Hepatocyte (in vitro differentiated cells): ENCODE results near the gene S100PBP. TPM values are rescaled to one million over a fixed set of nuclear protein-coding genes. Genes with fewer than 3 reads are reported as not detected.

Experiments used
- DNase-seq: peaks from one replicate; pipeline ENCODE4 v3.0.0-alpha.2; 2016; ENCODE audit warnings: low spot score
- H2AFZ ChIP-seq: fragments of 200-600 bp; sonication (generic); 2 replicates; pipeline ENCODE4 v1.6.0; 2016; ENCODE audit warnings: antibody characterized with exemption, mild to moderate bottlenecking
- H3K27ac ChIP-seq: fragments of 200-600 bp; sonication (generic); 2 replicates; pipeline ENCODE4 v1.5.1; 2016; ENCODE audit warnings: mild to moderate bottlenecking
- H3K27me3 ChIP-seq: fragments of 200-600 bp; sonication (generic); 2 replicates; pipeline ENCODE4 v1.6.1; 2016
- H3K36me3 ChIP-seq: fragments of 200-600 bp; sonication (generic); replicated peaks from 2 replicates; pipeline ENCODE4 v1.5.1; 2016; ENCODE audit warnings: low read depth; ENCODE audit not compliant: insufficient read depth
- H3K4me1 ChIP-seq: fragments of 200-600 bp; sonication (generic); 2 replicates; pipeline ENCODE4 v1.5.1; 2016; ENCODE audit warnings: mild to moderate bottlenecking, moderate library complexity; ENCODE audit not compliant: insufficient read depth
- H3K4me2 ChIP-seq: fragments of 200-600 bp; sonication (generic); 2 replicates; pipeline ENCODE4 v1.6.0; 2016
- H3K4me3 ChIP-seq: fragments of 200-600 bp; sonication (generic); 2 replicates; pipeline ENCODE4 v1.5.1; 2016; ENCODE audit warnings: mild to moderate bottlenecking
- H3K79me2 ChIP-seq: fragments of 200-600 bp; sonication (generic); 2 replicates; pipeline ENCODE4 v1.6.0; 2017; ENCODE audit warnings: mild to moderate bottlenecking
- H3K9me2 ChIP-seq: fragments of 200-600 bp; sonication (generic); replicated peaks from 2 replicates; pipeline ENCODE4 v1.6.0; 2017; ENCODE audit warnings: mild to moderate bottlenecking; ENCODE audit not compliant: insufficient read depth
- H3K9me3 ChIP-seq: fragments of 200-600 bp; sonication (generic); 2 replicates; pipeline ENCODE4 v1.5.1; 2016; ENCODE audit warnings: low read depth, mild to moderate bottlenecking
- H4K20me1 ChIP-seq: fragments of 200-600 bp; sonication (generic); 2 replicates; pipeline ENCODE4 v1.6.0; 2016; ENCODE audit warnings: mild to moderate bottlenecking; ENCODE audit not compliant: insufficient read depth, poor library complexity, severe bottlenecking
- CTCF ChIP-seq: fragments of 200-600 bp; sonication (generic); IDR thresholded peaks from 2 replicates; pipeline ENCODE4 v1.5.1; 2016; ENCODE audit warnings: antibody characterized with exemption, mild to moderate bottlenecking; ENCODE audit not compliant: poor library complexity
- EZH2 ChIP-seq: fragments of 200-600 bp; sonication (generic); IDR thresholded peaks from 2 replicates; pipeline ENCODE4 v1.6.1; 2016; ENCODE audit warnings: antibody characterized with exemption, mild to moderate bottlenecking, borderline replicate concordance
- EZH2phosphoT487 ChIP-seq: fragments of 200-600 bp; sonication (generic); IDR thresholded peaks from one replicate; pipeline ENCODE4 v1.6.1; 2018; ENCODE audit warnings: antibody characterized with exemption, mild to moderate bottlenecking, low read depth, moderate library complexity; ENCODE audit not compliant: unreplicated experiment, severe bottlenecking
- WGBS: methylation state at CpG from one replicate; pipeline ENCODE4 v1.1.6; 2016; ENCODE audit warnings: low lambda C conversion rate; ENCODE audit errors: missing lambda C conversion rate; 5-methylcytosine and 5-hydroxymethylcytosine counted together
- polyA plus RNA-seq: library from polyadenylated mRNA; unstranded; fragments of >200 nt; fragmentation: Nextera tagmentation; extraction: Ambion mirVana; gene quantifications from 2 replicates; pipeline ENCODE4 v1.2.1, GENCODE V29; 2016
- total RNA-seq: library from RNA; depleted of rRNA; stranded (reverse); fragments of >200 nt; gene quantifications from 2 replicates; pipeline ENCODE4 v1.2.3, GENCODE V29; 2014

The S100PBP gene
- total and polyA plus RNA-seq, 2 experiments from 2014 or later: 10.7 to 41.5 TPM

GRCh38 chr1:32877211-32878110 lies 60.0 kb downstream of the S100PBP start:
- H2AFZ ChIP-seq: no peak overlapping the region
- no peaks in the 10 kb centered on the region for H3K9me2 ChIP-seq
- DNase-seq: no peak
- no peaks in the 10 kb centered on the region for H3K79me2 ChIP-seq
- H3K27me3 ChIP-seq: peaks cover 8% of the 10 kb centered on the region
- no peaks in the 10 kb centered on the region for H4K20me1 ChIP-seq
- 81% methylated on average over 13 of the region's 13 CpGs for WGBS
- H3K36me3 ChIP-seq: no peaks in the 10 kb centered on the region
- H3K4me2 ChIP-seq: no peak overlapping the region
- no peak overlapping the region for H3K4me3 ChIP-seq
- TF ChIP-seq EZH2 (no peak), CTCF (no peak), EZH2phosphoT487 (no peak)
- no peak overlapping the region for H3K27ac ChIP-seq
- no peaks in the 10 kb centered on the region for H3K4me1 ChIP-seq
- H3K9me3 ChIP-seq: no peaks in the 10 kb centered on the region

GRCh38 chr1:32878183-32878582 lies 60.7 kb downstream of the S100PBP start:
- Histone ChIP-seq H3K79me2 (no peaks in the 10 kb centered on the region), H2AFZ (no peak overlapping the region), H3K27ac (no peak overlapping the region), H3K27me3 (peaks cover 8% of the 10 kb centered on the region), H3K36me3 (no peaks in the 10 kb centered on the region), H4K20me1 (no peaks in the 10 kb centered on the region), H3K9me2 (no peaks in the 10 kb centered on the region), H3K4me3 (no peak overlapping the region), H3K9me3 (no peaks in the 10 kb centered on the region), H3K4me1 (no peaks in the 10 kb centered on the region), H3K4me2 (no peak overlapping the region)
- TF ChIP-seq EZH2: no peak
- no peak for TF ChIP-seq EZH2phosphoT487
- no peak for TF ChIP-seq CTCF
- DNase-seq: no peak
- WGBS: 73% methylated on average over 6 of the region's 6 CpGs

GRCh38 chr1:32878637-32879041 lies 61.2 kb downstream of the S100PBP start:
- no peak overlapping the region for H3K4me2 ChIP-seq
- no peaks in the 10 kb centered on the region for H4K20me1 ChIP-seq
- no peak overlapping the region for H3K4me3 ChIP-seq
- no peak for DNase-seq
- 77% methylated on average over 5 of the region's 5 CpGs for WGBS
- no peaks in the 10 kb centered on the region for H3K4me1 ChIP-seq
- no peaks in the 10 kb centered on the region for H3K79me2 ChIP-seq
- H2AFZ ChIP-seq: no peak overlapping the region
- no peak for TF ChIP-seq CTCF
- no peak for TF ChIP-seq EZH2phosphoT487
- no peak for TF ChIP-seq EZH2
- H3K27ac ChIP-seq: no peak overlapping the region
- H3K9me3 ChIP-seq: no peaks in the 10 kb centered on the region
- no peaks in the 10 kb centered on the region for H3K36me3 ChIP-seq
- H3K27me3 ChIP-seq: peaks cover 8% of the 10 kb centered on the region
- H3K9me2 ChIP-seq: no peaks in the 10 kb centered on the region
